ENCODE measurements around the gene RASA3.

The RASA3 gene

DNA sequence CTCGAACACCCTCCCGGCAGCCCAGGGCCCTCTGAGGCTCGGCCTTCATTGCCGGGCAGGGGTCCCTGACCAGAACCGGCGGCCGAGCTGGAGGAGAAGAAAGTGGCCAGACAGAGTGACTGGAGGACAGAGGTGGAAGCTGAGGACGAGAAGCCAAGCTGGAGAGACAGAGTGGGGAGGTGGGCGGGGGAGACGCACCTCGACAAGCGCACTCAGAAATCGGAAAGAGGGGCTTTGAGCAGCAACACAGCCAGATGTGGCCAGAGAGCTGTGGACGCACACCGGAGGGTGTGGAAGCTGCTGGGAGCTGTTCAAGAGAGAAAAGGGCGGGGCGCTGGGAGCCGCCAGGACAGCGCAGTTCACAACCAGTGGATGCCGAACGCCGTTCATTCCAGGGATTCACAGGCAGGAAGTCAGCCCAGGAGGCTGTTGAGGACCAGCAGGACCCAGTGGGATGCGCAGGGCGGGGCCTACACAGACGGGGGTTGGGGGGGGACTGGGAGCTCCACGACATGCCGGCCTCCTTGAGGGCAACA lies 130.3 kb downstream of the RASA3 start:
- DNase-seq (ENCODE audit: low read depth in 1 of 2, low spot score in 1 of 2): no peak
- Histone ChIP-seq H3K27me3 (ENCODE audit: insufficient read depth, poor library complexity, severe bottlenecking) (no peaks in the 10 kb centered on the region), H3K27ac (replicated peaks) (no peak overlapping the region), H3K4me3 (replicated peaks; ENCODE audit: insufficient read depth, low read length) (no peak overlapping the region)
- TF ChIP-seq POLR2AphosphoS5 (IDR thresholded peaks at IDR 0.05; ENCODE audit: low read depth): no peak; the same call in 1 of the 2 replicates
- TF ChIP-seq GABPA (IDR thresholded peaks at IDR 0.05; ENCODE audit: low read depth): no peak
- TF ChIP-seq, protein P1, sequence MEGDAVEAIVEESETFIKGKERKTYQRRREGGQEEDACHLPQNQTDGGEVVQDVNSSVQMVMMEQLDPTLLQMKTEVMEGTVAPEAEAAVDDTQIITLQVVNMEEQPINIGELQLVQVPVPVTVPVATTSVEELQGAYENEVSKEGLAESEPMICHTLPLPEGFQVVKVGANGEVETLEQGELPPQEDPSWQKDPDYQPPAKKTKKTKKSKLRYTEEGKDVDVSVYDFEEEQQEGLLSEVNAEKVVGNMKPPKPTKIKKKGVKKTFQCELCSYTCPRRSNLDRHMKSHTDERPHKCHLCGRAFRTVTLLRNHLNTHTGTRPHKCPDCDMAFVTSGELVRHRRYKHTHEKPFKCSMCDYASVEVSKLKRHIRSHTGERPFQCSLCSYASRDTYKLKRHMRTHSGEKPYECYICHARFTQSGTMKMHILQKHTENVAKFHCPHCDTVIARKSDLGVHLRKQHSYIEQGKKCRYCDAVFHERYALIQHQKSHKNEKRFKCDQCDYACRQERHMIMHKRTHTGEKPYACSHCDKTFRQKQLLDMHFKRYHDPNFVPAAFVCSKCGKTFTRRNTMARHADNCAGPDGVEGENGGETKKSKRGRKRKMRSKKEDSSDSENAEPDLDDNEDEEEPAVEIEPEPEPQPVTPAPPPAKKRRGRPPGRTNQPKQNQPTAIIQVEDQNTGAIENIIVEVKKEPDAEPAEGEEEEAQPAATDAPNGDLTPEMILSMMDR (IDR thresholded peaks at IDR 0.05; ENCODE audit: insufficient read depth, low read length): no peak
- TF ChIP-seq SPI1 (IDR thresholded peaks at IDR 0.05; ENCODE audit: borderline replicate concordance, low read depth): no peak
- TF ChIP-seq, protein P2, sequence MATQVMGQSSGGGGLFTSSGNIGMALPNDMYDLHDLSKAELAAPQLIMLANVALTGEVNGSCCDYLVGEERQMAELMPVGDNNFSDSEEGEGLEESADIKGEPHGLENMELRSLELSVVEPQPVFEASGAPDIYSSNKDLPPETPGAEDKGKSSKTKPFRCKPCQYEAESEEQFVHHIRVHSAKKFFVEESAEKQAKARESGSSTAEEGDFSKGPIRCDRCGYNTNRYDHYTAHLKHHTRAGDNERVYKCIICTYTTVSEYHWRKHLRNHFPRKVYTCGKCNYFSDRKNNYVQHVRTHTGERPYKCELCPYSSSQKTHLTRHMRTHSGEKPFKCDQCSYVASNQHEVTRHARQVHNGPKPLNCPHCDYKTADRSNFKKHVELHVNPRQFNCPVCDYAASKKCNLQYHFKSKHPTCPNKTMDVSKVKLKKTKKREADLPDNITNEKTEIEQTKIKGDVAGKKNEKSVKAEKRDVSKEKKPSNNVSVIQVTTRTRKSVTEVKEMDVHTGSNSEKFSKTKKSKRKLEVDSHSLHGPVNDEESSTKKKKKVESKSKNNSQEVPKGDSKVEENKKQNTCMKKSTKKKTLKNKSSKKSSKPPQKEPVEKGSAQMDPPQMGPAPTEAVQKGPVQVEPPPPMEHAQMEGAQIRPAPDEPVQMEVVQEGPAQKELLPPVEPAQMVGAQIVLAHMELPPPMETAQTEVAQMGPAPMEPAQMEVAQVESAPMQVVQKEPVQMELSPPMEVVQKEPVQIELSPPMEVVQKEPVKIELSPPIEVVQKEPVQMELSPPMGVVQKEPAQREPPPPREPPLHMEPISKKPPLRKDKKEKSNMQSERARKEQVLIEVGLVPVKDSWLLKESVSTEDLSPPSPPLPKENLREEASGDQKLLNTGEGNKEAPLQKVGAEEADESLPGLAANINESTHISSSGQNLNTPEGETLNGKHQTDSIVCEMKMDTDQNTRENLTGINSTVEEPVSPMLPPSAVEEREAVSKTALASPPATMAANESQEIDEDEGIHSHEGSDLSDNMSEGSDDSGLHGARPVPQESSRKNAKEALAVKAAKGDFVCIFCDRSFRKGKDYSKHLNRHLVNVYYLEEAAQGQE (IDR thresholded peaks at IDR 0.05; ENCODE audit: insufficient replicate concordance, low read depth): no peak

DNA sequence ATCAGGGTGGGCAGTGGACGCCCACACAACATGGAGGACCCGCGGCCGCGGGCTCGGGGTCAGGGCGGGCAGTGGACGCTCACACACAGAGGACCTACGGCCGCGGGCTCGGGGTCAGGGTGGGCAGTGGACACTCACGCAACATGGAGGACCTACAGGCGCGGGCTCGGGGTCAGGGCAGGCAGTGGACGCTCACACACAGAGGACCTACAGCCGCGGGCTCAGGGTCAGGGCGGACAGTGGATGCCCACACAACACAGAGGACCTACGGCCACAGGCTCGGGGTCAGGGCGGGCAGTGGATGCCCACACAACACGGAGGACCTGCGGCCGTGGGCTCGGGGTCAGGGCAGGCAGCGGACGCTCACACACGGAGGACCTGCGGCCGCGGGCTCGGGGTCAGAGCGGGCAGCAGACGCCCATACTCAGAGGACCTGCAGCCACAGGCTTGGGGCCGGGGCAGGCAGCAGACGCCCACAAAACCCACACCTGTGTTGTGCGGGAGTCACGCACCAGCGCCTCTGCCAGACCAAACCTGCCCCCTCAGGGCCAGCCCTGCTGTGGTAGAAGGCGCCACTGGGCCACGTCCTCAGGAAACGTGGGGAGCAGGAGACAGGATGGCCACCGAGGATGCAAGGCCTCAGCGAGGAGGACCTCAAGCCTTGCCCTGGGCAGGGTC lies 131.0 kb downstream of the RASA3 start:
- Histone ChIP-seq H3K27ac (replicated peaks) (no peak overlapping the region), H3K4me3 (replicated peaks; ENCODE audit: insufficient read depth, low read length) (no peak overlapping the region), H3K27me3 (ENCODE audit: insufficient read depth, poor library complexity, severe bottlenecking) (no peaks in the 10 kb centered on the region)
- no peak for TF ChIP-seq SPI1 (IDR thresholded peaks at IDR 0.05; ENCODE audit: borderline replicate concordance, low read depth)
- TF ChIP-seq, protein P1 (IDR thresholded peaks at IDR 0.05; ENCODE audit: insufficient read depth, low read length): no peak
- TF ChIP-seq POLR2AphosphoS5 (IDR thresholded peaks at IDR 0.05; ENCODE audit: low read depth): no peak
- TF ChIP-seq, protein P2 (IDR thresholded peaks at IDR 0.05; ENCODE audit: insufficient replicate concordance, low read depth): no peak
- no peak for TF ChIP-seq GABPA (IDR thresholded peaks at IDR 0.05; ENCODE audit: low read depth)
- DNase-seq (ENCODE audit: low read depth in 1 of 2, low spot score in 1 of 2): no peak

DNA sequence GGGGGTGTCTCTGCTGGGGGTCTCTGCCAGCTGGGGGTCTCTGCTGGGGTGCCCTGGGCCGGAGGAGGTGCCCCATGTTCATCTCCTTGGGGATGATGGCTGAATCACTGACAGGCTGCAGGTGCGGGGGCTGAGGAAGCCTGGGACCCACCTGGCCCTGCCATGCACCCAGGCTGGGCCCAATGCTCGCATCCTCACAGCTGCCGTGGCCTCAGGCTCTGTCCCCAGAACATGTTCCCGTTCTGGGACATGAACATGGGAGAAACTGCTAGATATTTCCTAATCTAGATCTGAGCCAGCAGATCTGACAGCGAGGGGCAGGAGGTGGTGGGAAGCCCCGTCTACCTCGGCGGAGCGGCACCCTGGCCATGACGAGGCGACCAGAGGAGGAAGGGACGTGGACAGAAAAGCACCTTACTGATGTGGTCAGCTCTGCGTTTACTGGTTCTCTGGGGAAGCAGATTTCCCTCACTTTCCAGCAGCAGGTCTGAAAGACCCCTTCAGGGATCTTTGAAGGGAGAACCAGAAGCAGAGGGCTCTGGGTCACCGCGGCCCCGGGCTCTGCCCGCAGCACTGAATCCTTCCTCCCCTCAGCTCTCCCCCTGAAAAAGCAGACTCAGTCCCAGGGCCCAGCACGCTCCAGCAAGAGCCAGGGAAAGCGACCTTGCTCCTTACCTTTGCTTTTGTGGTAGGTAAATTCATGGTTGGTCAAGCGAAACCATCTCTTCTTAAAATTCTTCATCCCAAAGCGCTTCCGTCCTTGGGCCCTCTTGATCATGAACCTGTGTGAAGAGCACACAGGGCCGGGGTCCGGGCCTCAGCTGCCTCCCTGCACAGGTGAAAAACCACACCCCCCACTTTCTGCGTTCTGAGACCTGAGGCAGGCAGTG lies 132.0 kb downstream of the RASA3 start:
- H3K4me3 ChIP-seq (replicated peaks; ENCODE audit: insufficient read depth, low read length): no peak overlapping the region
- H3K27me3 ChIP-seq (ENCODE audit: insufficient read depth, poor library complexity, severe bottlenecking): no peaks in the 10 kb centered on the region
- no peak overlapping the region for H3K27ac ChIP-seq (replicated peaks)
- DNase-seq (ENCODE audit: low read depth in 1 of 2, low spot score in 1 of 2): no peak
- TF ChIP-seq, protein P2 (IDR thresholded peaks at IDR 0.05; ENCODE audit: insufficient replicate concordance, low read depth): no peak
- TF ChIP-seq POLR2AphosphoS5 (IDR thresholded peaks at IDR 0.05; ENCODE audit: low read depth) (no peak), GABPA (IDR thresholded peaks at IDR 0.05; ENCODE audit: low read depth) (no peak), SPI1 (IDR thresholded peaks at IDR 0.05; ENCODE audit: borderline replicate concordance, low read depth) (no peak)
- TF ChIP-seq, protein P1 (IDR thresholded peaks at IDR 0.05; ENCODE audit: insufficient read depth, low read length): no peak
